ENCODE measurements around the gene DNMT3B.
"Not testable (repeated sequence)": the region's sequence is repeated elsewhere in the genome, so short reads cannot be mapped to it uniquely, and the experiment has no call there.

Gene DNMT3B

DNA sequence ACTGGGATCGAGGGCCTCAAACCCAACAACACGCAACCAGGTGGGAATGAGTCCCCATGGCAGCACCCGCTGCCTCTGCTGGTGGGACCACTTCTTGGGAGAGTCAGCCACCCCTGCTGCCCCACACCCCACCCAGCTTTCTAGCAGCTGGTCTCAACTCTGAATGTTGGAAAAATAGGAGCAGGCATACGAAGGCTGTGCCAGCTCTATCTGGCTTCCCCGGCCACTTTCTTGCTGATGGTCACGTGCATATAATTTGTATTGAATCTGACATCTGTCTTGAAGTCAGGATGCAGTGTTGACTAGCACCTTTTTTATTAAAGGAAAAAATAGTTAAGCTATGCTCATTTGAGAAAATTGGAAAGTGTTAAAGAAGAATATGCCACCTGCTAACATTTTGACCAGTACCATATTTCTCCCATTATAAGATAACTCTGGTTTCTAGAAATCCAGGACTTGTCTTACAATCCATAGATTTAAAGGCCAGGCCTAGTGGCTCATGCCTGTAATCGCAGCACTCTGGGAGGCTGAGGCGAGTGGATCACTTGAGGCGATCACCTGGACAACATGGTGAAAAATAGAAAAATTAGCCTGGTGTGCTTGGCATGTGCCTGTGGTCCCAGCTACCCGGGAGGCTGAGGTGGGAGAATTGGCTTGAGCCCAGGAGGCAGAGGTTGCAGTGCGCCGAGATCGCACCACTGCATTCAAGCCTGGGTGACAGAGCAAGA lies 30.7 kb downstream of the DNMT3B start:
- TF ChIP-seq, protein P1, sequence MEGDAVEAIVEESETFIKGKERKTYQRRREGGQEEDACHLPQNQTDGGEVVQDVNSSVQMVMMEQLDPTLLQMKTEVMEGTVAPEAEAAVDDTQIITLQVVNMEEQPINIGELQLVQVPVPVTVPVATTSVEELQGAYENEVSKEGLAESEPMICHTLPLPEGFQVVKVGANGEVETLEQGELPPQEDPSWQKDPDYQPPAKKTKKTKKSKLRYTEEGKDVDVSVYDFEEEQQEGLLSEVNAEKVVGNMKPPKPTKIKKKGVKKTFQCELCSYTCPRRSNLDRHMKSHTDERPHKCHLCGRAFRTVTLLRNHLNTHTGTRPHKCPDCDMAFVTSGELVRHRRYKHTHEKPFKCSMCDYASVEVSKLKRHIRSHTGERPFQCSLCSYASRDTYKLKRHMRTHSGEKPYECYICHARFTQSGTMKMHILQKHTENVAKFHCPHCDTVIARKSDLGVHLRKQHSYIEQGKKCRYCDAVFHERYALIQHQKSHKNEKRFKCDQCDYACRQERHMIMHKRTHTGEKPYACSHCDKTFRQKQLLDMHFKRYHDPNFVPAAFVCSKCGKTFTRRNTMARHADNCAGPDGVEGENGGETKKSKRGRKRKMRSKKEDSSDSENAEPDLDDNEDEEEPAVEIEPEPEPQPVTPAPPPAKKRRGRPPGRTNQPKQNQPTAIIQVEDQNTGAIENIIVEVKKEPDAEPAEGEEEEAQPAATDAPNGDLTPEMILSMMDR (IDR thresholded peaks at IDR 0.05; ENCODE audit: control insufficient read depth, insufficient read depth, low read depth, low read length, missing control alignments), result no peak
- no peak overlapping the region for H3K4me3 ChIP-seq (ENCODE audit: control insufficient read depth, low read depth, low read length)
- DNase-seq (ENCODE audit: low read depth), result no peak

DNA sequence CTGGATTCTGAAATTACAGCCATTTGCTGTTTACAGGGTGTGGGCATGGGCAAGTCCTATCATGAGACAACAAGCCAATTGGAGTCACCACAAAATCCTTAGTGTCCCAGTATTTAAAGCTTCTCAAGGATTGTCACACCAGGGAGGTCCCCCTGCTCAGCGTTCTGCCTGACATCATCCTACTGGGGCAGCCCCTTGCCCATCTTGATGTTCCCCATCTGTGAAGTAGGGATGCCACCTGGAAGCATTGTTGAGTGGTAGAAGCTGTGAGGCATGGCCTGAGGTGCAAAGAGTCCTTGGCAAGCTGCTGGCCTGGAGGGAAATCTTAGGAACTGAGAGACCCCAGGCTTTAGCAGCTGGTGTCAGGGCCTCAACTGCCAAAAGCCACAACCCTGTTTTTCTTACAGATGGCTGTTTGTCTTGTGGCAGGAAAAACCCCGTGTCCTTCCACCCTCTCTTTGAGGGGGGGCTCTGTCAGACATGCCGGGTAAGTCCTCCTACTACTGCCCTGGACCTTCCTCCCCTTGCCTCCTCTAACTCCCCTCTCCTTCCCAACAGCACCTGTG lies 34.3 kb downstream of the DNMT3B start:
- DNase-seq (ENCODE audit: low read depth), result no peak
- TF ChIP-seq, protein P1 (IDR thresholded peaks at IDR 0.05; ENCODE audit: control insufficient read depth, insufficient read depth, low read depth, low read length, missing control alignments), result no peak
- H3K4me3 ChIP-seq (ENCODE audit: control insufficient read depth, low read depth, low read length), result no peak overlapping the region

DNA sequence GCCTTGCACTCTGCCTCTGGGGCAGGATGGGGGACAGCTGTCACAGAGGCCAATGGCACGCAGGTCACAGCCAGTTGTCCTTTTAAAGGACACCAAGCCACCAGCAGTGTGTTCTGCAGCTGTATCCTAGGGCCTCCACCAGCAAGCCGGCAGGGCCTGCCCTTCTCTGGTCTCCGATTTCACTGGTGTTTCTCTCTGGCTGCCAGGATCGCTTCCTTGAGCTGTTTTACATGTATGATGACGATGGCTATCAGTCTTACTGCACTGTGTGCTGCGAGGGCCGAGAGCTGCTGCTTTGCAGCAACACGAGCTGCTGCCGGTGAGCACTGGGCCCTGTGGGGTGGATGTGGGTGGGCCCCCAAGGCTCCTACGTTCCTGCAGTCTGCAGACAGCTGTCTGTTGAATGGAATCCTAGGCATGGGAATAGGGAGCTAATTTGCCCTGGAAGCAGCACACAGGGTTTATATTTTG lies 34.8 kb downstream of the DNMT3B start:
- no peak overlapping the region for H3K4me3 ChIP-seq (ENCODE audit: control insufficient read depth, low read depth, low read length)
- TF ChIP-seq, protein P1 (IDR thresholded peaks at IDR 0.05; ENCODE audit: control insufficient read depth, insufficient read depth, low read depth, low read length, missing control alignments), result no peak
- no peak for DNase-seq (ENCODE audit: low read depth)

DNA sequence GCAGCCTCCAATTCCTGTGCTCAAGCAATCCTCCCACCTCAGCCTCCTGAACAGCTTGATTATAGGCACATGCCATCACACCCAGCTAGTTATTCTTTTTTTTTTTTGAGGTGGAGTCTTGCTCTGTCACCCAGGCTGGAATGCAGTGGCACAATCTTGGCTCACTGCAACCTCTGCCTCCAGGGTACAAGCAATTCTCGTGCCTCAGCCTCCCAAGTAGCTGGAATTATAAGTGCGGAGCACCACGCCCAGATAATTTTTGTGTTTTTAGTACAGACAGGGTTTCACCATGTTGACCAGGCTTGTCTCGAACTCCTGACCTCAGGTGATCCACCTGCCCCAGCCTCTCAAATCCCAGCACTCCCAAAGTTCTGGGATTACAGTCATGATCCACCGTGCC lies 35.4 kb downstream of the DNMT3B start:
- not testable (repeated sequence) for H3K4me3 ChIP-seq (ENCODE audit: control insufficient read depth, low read depth, low read length); DNase-seq (ENCODE audit: low read depth)

DNA sequence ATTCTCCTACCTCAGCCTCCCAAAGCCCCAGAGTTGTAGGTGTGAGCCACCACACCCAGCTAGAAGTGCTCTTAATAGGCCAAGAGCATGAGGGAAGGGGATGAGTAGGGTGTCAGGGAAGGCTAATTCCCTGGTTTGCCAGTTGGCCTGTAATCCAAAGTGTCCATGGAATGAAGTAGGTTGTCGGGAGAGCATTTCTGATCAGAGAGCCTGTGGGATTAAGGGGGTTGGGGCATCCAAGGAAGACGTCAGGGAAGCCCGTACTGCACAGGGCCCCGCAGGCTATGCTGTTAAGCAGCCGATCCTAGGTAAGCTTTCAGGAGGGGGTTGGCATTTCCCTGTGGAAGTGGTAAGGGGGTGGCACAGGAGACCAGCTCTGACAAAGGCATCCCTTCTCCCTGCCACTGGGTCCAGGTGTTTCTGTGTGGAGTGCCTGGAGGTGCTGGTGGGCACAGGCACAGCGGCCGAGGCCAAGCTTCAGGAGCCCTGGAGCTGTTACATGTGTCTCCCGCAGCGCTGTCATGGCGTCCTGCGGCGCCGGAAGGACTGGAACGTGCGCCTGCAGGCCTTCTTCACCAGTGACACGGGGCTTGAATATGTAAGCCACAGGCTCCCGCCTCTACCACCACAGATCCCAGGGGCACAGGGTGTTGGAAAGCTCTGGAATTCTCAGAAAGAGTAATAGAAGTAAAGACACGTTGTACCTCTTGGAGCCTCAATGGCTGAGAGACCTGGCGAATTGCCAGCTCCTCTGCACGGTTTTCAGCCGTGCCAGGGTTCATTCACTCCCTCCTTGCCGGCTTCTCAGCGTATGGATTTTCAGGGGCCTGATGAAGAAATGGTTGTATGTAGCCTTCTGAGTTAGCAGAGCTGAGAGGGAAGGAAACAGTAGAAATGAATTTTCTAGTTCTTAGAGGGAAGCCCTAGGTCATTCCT lies 36.1 kb downstream of the DNMT3B start:
- no peak overlapping the region for H3K4me3 ChIP-seq (ENCODE audit: control insufficient read depth, low read depth, low read length)
- TF ChIP-seq, protein P1 (IDR thresholded peaks at IDR 0.05; ENCODE audit: control insufficient read depth, insufficient read depth, low read depth, low read length, missing control alignments), result no peak
- DNase-seq (ENCODE audit: low read depth), result no peak

DNA sequence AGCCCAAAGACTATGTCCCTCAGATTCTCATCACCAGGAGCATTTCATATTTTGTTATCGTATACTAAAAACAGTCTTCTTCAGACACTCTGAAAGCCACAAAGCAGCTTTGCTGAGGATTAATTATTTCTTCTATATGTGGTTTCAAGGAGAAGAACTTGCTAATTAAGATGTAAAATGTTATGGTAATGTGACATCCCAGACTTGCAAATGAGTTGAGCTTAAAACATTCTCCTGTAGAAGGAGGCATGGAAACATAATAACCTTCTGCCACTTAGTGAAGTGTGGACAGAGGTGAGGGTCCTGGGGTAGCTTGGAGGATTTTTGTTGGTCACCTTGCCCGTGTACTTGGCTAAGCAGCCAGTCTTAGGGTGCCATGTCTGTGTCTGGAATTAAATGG lies 40.9 kb downstream of the DNMT3B start:
- no peak overlapping the region for H3K4me3 ChIP-seq (ENCODE audit: control insufficient read depth, low read depth, low read length)
- no peak for DNase-seq (ENCODE audit: low read depth)
- TF ChIP-seq, protein P1 (IDR thresholded peaks at IDR 0.05; ENCODE audit: control insufficient read depth, insufficient read depth, low read depth, low read length, missing control alignments), result no peak
